Activated naive CD8-positive, alpha-beta T cell treated with anti-CD3 and anti-CD28 coated beads, Interleukin-2, amount 10 ng/mL, durations not matched to agents 7 days and 5 days (primary cell): Measurements from ENCODE around the gene ESPN. TPM values are rescaled to one million over a fixed set of nuclear protein-coding genes. Genes with fewer than 3 reads are reported as not detected.

Experiments used
- ATAC-seq: fragments of 150-1000 bp; cut with Tn5 transposase; one replicate; pipeline ENCODE4 v1.10.0; 2021; ENCODE audit warnings: low read depth, moderate library complexity
- POLR2A ChIA-PET: fragments of 350-600 bp; sonication (Branson Sonifier 250); formaldehyde crosslinking; loops from one replicate; lab custom pipeline; 2021; ENCODE audit warnings: antibody characterized with exemption; lab: Charles Lee
- DNase-seq: peaks from one replicate; pipeline ENCODE4 v3.0.0; 2021
- H3K27ac Mint-ChIP-seq: one replicate; pipeline ENCODE4 v1.8.0; 2022; ENCODE audit warnings: mild to moderate bottlenecking, mixed read lengths
- H3K27me3 Mint-ChIP-seq: one replicate; pipeline ENCODE4 v1.8.0; 2022; ENCODE audit warnings: mild to moderate bottlenecking, moderate library complexity, mixed read lengths
- H3K36me3 Mint-ChIP-seq: one replicate; pipeline ENCODE4 v1.8.0; 2021; ENCODE audit warnings: mild to moderate bottlenecking, mixed read lengths
- H3K4me1 Mint-ChIP-seq: one replicate; pipeline ENCODE4 v1.8.0; 2021; ENCODE audit warnings: mixed read lengths
- H3K4me3 Mint-ChIP-seq: one replicate; pipeline ENCODE4 v1.8.0; 2022; ENCODE audit warnings: mild to moderate bottlenecking, moderate library complexity, mixed read lengths
- H3K9me3 Mint-ChIP-seq: one replicate; pipeline ENCODE4 v1.8.0; 2021; ENCODE audit warnings: mixed read lengths
- total RNA-seq, 2 experiments: library from RNA; stranded (reverse); gene quantifications; one replicate each; pipeline ENCODE4 v1.2.3, GENCODE V29; 2021

ESPN gene
- total RNA-seq, 2 experiments from 2014 or later = 1.7 to 2.6 TPM

DNA sequence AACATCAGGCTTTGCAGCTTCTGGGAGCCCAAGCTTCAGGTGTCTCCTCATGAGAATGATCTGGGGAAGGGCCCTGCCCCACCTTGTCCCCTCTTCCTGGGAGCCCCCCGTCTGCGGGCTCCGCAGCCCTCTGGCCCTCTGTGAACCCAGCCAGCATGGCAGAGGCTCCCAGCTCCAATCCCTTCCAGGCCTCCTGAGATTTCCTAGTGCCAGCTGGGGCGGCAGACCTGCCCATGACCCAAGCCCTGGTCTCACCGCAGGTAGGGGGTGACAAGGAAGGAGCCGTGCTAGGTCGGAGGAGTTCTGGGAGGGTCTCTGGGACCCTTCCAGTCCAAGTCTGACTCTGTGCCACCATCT is 59.2 kb downstream of the ESPN start:
- H3K4me3 Mint-ChIP-seq = no peak overlapping the region
- no peak overlapping the region for H3K27ac Mint-ChIP-seq
- peaks cover 7% of the 10 kb centered on the region for H3K4me1 Mint-ChIP-seq
- H3K27me3 Mint-ChIP-seq = peaks cover 28% of the 10 kb centered on the region
- POLR2A ChIA-PET = interaction anchor here (0.7 kb wide), 1 partner anchor 162 kb away, joined by 3 read pairs; no protein-coding TSS in a partner anchor
- no peaks in the 10 kb centered on the region for H3K36me3 Mint-ChIP-seq
- no peak for DNase-seq
- no peak for ATAC-seq
- H3K9me3 Mint-ChIP-seq = no peaks in the 10 kb centered on the region

DNA sequence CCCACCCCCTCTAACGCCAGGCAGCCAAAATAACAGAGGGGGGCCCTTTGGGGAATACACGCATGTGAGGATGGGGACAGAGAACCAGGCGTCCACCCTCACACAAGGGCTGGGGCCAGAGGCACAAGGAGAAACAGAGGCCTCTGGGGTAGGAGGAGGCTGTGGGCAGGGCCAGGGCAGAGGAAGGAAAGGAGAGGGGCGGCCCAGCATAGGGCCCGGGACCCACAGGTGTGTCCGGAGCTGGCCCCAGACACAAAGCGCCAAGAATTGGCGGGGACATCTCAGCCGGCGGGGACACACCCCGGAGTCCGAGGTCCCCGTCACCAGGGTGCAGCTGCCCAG is 60.2 kb downstream of the ESPN start:
- DNase-seq (no peak), ATAC-seq (no peak)
- no peaks in the 10 kb centered on the region for H3K36me3 Mint-ChIP-seq
- H3K4me1 Mint-ChIP-seq = peaks cover 7% of the 10 kb centered on the region
- H3K27ac Mint-ChIP-seq = no peak overlapping the region
- no peak overlapping the region for H3K4me3 Mint-ChIP-seq
- POLR2A ChIA-PET = interaction anchor here (0.8 kb wide), 1 partner anchor 147 kb away, joined by 3 read pairs; no protein-coding TSS in a partner anchor
- no peaks in the 10 kb centered on the region for H3K9me3 Mint-ChIP-seq
- peaks cover 28% of the 10 kb centered on the region for H3K27me3 Mint-ChIP-seq

DNA sequence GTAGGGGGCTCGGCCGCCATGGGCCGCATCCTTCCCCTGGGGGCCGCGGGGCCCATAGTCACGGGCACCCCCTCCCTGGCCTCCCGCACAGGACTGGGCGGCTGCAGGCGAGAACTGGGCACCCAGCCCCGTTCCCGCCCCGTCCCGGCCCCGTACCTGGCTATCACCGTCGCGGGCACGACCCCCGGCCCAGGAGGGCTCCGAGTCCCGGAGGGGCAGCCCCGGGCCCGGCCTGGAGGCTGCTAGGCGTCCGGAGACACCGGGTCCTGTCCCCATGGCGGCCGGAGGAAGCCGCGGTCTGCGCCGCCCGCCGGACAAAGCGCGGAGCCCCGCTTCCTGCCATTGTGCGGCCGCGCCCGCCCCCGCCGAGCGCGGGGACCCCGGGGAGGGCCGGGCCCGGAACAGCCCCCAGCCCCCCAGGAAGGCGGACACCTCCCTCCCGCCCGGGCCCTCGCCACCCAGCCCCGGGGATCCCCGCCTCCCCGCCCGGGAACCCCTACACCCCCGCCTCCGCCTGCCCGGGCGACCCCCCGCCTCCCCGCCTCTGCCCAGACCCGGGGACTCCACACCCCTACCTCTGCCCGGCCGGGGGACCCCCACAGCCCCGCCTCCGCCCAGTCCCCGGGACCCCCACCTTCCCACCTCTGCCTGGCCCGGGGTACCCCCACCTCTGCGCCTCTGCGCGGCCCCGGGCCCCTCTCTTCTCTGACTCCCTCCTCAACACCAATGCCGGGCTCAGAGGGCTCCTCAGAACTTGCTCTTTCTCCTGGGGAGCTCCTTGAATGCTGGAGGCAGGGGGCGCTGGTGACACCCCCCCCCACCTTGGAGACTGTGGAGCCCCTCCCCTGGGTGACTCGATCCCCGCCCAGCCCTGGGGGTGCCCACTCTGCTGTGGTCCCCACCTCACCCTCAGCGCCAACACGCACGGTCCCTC is 60.9 kb downstream of the ESPN start:
- Mint-ChIP-seq H3K4me3 (no peak overlapping the region), H3K36me3 (no peaks in the 10 kb centered on the region)
- POLR2A ChIA-PET = no interaction called here

DNA sequence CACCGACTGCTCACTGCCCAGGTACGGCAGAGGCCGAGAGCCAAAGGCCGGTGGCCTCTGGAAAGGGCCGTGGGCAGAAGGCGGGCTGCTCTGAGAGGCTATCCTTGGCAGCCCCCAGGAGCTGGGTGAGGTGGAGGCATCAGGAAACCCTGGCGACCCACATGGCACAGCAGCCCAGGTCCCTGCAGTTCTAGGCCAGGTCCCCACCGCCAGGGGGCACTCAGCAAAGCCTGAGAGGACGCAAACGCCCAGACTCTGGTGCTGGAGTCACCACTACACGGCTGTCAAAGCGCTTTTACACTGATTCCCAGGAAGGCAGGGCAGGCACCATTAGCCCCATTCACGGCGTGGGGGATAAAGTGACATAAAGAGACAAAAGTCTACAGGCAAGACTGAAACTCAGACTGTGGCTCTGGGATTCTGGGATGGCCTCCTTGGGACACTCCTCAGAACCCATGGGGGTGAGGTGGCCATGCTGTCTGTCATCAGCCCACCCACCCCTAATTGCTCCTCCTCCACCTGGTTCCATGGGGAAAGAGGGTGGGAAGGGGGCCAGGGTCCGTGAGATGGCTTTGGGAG is 61.9 kb downstream of the ESPN start:
- H3K4me1 Mint-ChIP-seq = peaks cover 12% of the 10 kb centered on the region
- peak; percentile 90 for DNase-seq
- H3K27ac Mint-ChIP-seq = no peak overlapping the region
- H3K9me3 Mint-ChIP-seq = no peaks in the 10 kb centered on the region
- H3K27me3 Mint-ChIP-seq = peaks cover 28% of the 10 kb centered on the region
- POLR2A ChIA-PET = no interaction called here
- H3K36me3 Mint-ChIP-seq = no peaks in the 10 kb centered on the region
- ATAC-seq = peak; percentile 63
- H3K4me3 Mint-ChIP-seq = no peak overlapping the region

More for the DNA sequence above, 60.9 kb downstream of the ESPN start:
- ATAC-seq (no peak), DNase-seq (no peak)
- Mint-ChIP-seq H3K27ac (no peak overlapping the region), H3K9me3 (no peaks in the 10 kb centered on the region), H3K4me1 (peaks cover 7% of the 10 kb centered on the region), H3K27me3 (peaks cover 28% of the 10 kb centered on the region)

DNA sequence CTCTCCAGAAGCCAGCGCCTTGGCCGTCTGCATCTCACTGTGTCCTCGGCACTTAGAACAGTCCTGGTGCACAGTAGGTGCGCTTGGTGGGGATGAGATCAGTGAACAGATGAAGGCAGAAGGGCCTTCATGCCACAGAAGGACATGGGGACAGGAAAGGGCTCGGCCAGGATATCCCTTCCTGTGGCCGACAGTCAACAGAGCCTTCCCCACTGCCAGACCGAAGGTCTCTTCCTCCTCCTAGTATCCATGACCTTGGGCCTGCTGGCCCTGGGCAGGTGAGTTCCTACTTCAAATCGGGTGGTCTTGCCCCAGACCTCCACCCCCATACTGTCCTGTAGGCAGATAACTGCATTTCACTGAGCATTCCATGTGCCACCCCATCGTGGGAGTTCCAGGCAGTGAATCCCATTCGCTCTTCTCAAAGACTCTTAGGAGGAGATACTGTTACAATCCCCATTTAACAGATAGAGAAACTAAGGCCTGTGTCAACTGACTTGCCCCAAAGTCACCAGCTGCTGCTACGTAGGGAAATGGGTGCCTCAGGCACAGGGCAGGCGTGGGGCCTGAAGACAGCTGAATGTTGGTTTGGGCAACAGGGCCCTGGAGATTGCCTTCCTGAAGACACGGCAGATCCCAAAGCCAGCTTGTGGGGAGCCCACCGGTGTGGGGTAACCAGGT is 63.4 kb downstream of the ESPN start:
- no peak overlapping the region for H3K27ac Mint-ChIP-seq
- POLR2A ChIA-PET = interaction anchor here (0.9 kb wide), 1 partner anchor 117 kb away, joined by 3 read pairs; no protein-coding TSS in a partner anchor

DNA sequence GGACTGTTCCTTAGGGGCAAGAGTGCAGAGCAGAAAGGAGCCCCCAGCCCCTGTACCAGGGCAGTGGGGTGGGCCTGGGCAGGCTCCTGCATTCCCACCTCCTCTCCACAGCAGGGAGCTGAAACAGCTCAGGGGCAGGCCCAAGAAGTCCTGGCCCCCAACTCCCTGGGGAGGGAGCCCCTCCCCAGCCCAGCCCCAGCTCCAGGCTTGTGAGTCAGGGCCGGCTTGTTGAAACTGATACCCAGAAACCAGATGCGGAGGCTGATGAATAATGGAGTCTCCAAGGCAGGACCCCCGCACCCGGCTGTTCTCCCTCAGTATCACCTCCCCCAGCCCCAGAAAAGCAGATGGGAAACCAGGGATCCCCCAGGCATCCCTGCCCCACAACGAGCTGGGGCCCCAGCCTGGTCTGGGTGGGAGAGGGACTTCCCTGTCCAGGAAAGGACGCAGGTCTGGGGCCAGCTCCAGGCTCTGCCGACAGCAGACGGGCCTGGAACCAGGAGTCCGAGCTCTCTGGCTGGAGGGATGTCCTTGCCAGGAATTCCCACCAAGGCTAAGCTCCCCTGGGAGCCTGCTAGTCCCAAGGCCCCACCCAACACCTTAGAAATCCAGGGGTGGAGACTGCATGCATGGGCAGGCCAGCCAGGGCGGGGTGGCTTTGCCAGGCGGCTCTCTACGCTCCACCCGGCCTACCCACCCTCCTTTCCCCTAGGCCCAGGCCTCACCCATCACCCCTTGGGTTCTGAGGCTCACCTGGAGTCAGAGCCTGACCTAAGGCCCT is 64.2 kb downstream of the ESPN start:
- H3K4me3 Mint-ChIP-seq = no peak overlapping the region
- DNase-seq (no peak), ATAC-seq (no peak)
- no peaks in the 10 kb centered on the region for H3K9me3 Mint-ChIP-seq
- H3K27ac Mint-ChIP-seq = no peak overlapping the region
- peaks cover 24% of the 10 kb centered on the region for H3K27me3 Mint-ChIP-seq
- no peaks in the 10 kb centered on the region for H3K36me3 Mint-ChIP-seq
- H3K4me1 Mint-ChIP-seq = peaks cover 27% of the 10 kb centered on the region
- POLR2A ChIA-PET = interaction anchor here (0.9 to 1.0 kb wide), 2 partner anchors 23 to 116 kb away, joined by 3 read pairs; partner anchors contain the start of gene TNFRSF25

More for the DNA sequence above, 63.4 kb downstream of the ESPN start:
- DNase-seq (no peak), ATAC-seq (no peak)
- no peaks in the 10 kb centered on the region for H3K9me3 Mint-ChIP-seq
- H3K27me3 Mint-ChIP-seq = peaks cover 25% of the 10 kb centered on the region
- no peaks in the 10 kb centered on the region for H3K36me3 Mint-ChIP-seq
- H3K4me1 Mint-ChIP-seq = peaks cover 23% of the 10 kb centered on the region
- no peak overlapping the region for H3K4me3 Mint-ChIP-seq

DNA sequence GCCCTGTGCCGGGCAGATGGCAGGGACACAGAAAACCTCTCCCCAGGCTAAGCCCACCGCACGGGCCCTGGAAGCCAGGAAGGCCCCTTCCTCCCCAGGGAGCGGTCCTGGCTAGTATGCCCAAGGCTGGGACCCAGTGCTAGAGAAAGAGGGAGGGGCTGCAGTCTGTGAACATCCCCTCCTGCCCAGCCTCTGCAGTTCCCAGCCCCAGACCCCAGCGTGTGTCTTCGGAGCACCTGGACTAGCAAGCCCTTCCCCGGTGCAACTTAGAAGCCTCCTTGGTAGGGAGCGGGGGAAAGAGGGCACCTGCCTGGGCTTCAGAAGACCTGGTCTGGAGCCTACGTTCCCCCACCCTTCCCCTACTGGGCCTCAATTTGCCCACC is 64.8 kb downstream of the ESPN start:
- peak overlapping the region; percentile 79 for H3K4me3 Mint-ChIP-seq
- POLR2A ChIA-PET = interaction anchor here (1.0 kb wide), 1 partner anchor 23 kb away, joined by 3 read pairs; the partner anchor contains the start of gene TNFRSF25
- H3K36me3 Mint-ChIP-seq = no peaks in the 10 kb centered on the region
- no peak for DNase-seq
- no peak for ATAC-seq
- H3K9me3 Mint-ChIP-seq = no peaks in the 10 kb centered on the region
- peaks cover 22% of the 10 kb centered on the region for H3K27me3 Mint-ChIP-seq
- no peak overlapping the region for H3K27ac Mint-ChIP-seq
- H3K4me1 Mint-ChIP-seq = peaks cover 27% of the 10 kb centered on the region

DNA sequence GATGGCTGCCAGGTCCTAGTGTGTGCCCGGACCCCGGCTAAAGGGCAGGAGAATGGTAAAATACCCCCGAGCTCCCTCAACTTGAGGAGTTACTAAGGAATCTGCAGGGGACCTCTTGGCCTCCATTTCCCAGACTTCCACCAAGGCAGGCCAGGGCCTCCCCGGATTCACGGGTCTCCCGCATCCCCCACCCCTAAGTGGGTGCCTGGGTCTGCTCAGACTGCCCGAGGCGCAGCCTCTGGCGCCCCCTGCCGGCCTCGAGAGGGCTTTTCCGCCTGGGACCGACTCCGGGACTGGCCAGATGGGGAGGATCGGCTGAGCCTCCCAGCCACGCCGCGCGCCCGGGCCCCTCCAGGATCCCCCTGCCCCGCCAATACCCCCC is 65.2 kb downstream of the ESPN start:
- peaks cover 18% of the 10 kb centered on the region for H3K27me3 Mint-ChIP-seq
- POLR2A ChIA-PET = interaction anchor here (1.0 to 1.9 kb wide), 6 partner anchors 9 to 113 kb away, joined by 3 to 11 read pairs (median 4); partner anchors contain the start of genes KLHL21, NOL9, TAS1R1 and TNFRSF25
- ATAC-seq = peak; percentile 58
- no peaks in the 10 kb centered on the region for H3K9me3 Mint-ChIP-seq
- DNase-seq = peak; percentile 89
- no peaks in the 10 kb centered on the region for H3K36me3 Mint-ChIP-seq
- peak overlapping the region; percentile 79 for H3K4me3 Mint-ChIP-seq
- H3K4me1 Mint-ChIP-seq = peaks cover 28% of the 10 kb centered on the region
- H3K27ac Mint-ChIP-seq = peak overlapping the region; percentile 73

DNA sequence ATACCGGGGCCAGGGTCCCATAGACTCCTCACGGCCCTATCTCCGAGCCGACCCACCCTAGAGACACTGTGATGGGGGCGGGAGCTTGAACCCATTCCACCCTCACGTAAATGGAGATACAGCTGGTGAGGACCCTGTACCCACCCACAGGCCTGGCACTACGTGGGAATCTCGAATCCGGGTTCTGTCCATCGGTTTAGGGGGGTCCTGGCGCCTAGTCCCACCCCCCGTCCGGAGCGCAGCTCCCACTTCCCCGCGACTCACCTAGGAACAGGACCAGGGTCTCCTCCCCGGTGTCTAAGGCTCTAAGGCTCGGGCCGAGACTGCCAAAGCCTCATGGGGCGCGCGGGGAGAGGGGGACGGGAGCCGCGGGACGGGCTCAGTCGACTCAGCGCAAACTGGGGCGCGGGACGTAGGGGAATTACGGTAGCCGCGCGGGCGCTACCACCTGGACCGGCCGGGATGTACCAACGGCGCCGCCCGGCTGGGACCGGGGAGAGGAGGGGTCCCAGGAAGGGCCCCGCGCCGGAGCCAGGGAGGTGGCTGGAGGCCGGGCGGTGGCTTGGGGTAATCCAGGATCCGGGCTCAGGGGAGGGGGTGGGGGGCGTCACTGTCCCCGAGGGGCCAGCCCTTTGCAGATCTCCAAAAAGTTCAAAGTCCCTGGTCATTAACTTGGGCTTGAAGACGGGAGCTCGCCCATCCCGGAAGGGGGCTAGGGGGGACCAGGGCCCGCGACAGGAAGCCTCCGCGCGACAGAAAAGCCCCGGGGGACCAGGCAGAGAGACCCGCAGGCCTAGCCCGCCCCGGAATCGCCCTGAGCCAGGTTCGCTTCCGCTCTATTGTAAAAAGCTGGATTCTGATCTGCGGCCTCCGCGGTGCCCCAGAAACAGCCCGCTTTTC is 65.9 kb downstream of the ESPN start:
- Mint-ChIP-seq H3K27ac (peak overlapping the region; percentile 73), H3K4me1 (peaks cover 28% of the 10 kb centered on the region), H3K4me3 (peak overlapping the region; percentile 79), H3K9me3 (no peaks in the 10 kb centered on the region), H3K36me3 (no peaks in the 10 kb centered on the region), H3K27me3 (peaks cover 18% of the 10 kb centered on the region)
- POLR2A ChIA-PET = interaction anchor here (0.8 to 1.9 kb wide), 11 partner anchors 9 to 114 kb away, joined by 3 to 11 read pairs (median 4); partner anchors contain the start of genes ACOT7, KLHL21, NOL9 and TAS1R1
- peak; percentile 60 for ATAC-seq
- DNase-seq = peak; percentile 78

DNA sequence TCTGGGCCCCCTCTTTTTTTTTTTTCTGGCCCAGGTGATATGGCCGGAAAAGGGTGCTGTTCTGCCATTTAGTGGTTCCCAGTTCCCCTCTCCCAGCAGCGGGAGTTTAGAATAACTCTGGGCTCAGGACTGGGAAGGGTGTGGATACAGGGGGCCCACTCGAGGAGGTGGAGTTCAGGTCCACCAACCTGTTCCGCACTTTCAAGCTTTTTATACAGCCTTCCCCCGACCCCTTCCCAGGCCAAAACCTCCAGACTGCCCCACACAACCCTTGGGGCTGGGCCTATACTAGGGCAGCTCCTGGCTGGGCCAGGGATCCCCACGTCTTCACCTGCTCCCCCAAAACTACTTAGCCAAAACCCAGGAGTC is 66.5 kb downstream of the ESPN start:
- H3K27me3 Mint-ChIP-seq = peaks cover 19% of the 10 kb centered on the region
- POLR2A ChIA-PET = interaction anchor here (0.8 to 1.9 kb wide), 10 partner anchors 8 to 113 kb away, joined by 3 to 11 read pairs (median 4); partner anchors contain the start of genes ACOT7, KLHL21, NOL9 and TAS1R1
- no peaks in the 10 kb centered on the region for H3K36me3 Mint-ChIP-seq
- H3K9me3 Mint-ChIP-seq = no peaks in the 10 kb centered on the region
- H3K4me3 Mint-ChIP-seq = peak overlapping the region; percentile 79
- H3K27ac Mint-ChIP-seq = peak overlapping the region; percentile 73
- DNase-seq = no peak
- ATAC-seq = no peak
- peaks cover 32% of the 10 kb centered on the region for H3K4me1 Mint-ChIP-seq

DNA sequence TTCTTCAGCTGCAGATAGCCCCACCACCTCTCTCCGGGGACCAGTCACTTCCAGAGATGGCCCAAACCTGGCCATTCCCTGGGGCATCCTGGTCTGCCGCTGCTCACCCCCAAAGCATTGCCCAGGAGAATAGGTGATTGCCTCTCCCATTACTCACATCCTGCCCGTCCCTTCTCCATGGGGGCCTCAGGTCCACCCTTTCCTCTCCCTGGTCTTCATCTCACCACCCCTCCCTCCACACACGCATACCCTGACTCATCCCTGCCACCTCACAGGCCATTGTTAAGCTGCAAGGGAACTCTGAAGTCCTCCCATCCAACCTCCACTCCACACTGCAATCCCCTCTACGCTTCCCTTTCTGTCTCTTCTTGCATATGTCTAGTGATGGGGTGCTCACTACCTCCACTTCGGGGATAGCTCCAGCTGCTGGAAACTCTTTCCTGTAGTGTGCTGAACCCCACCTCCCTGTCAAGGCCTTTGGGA is 66.9 kb downstream of the ESPN start, which contains the start of gene PLEKHG5:
Gene PLEKHG5 (minus strand): TSS at position 188 of the 483 bp plus-strand sequence. CDS start 14,096 bp downstream, outside the sequence.
- ATAC-seq = no peak
- Mint-ChIP-seq H3K27ac (peak within 1 kb of the TSS; percentile 73), H3K4me3 (peak within 1 kb of the TSS; percentile 79), H3K27me3 (peaks cover 17% of the 10 kb centered on the region), H3K9me3 (no peaks in the 10 kb centered on the region), H3K36me3 (no peaks in the 10 kb centered on the region), H3K4me1 (peaks cover 28% of the 10 kb centered on the region)
- no peak for DNase-seq
- POLR2A ChIA-PET = interaction anchor here (0.8 to 1.9 kb wide), 8 partner anchors 8 to 113 kb away, joined by 3 to 11 read pairs (median 4); partner anchors contain the start of genes ACOT7, NOL9, TAS1R1 and ZBTB48
